OCI-M2 (cell line): ENCODE data around the gene TCP1.
"Not testable (repeated sequence)": the region's sequence is repeated elsewhere in the genome, so short reads cannot be mapped to it uniquely, and the experiment has no call there.

Source experiments
- DNase-seq: peaks from one replicate; lab custom pipeline; 2025; ENCODE audit not compliant: unreplicated experiment; lab: John Stamatoyannopoulos, UW

The TCP1 gene

DNA sequence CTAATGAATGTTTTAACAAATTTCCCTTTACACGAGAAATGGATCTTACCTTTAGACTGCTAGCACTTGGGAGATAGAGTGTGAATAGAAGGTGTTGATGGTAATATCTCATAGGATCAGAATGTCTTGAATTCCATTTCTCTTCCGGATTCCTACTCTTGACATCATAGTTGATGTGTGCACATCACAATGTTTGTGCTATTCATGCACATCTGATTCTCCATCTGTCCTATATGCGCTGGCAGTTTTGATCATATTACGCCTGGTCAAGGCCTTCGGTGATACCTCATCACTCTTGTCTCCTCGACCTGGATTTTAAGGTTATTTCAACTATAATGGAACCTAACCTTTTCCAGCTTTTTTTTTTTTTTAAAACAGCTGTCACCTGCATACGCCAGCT is 44.3 kb downstream of the TCP1 start:
- DNase-seq = no peak

- DNase-seq = no peak
Observed at GRCh38 chr6:159742165-159742564, 47.2 kb downstream of the TCP1 start.

DNA sequence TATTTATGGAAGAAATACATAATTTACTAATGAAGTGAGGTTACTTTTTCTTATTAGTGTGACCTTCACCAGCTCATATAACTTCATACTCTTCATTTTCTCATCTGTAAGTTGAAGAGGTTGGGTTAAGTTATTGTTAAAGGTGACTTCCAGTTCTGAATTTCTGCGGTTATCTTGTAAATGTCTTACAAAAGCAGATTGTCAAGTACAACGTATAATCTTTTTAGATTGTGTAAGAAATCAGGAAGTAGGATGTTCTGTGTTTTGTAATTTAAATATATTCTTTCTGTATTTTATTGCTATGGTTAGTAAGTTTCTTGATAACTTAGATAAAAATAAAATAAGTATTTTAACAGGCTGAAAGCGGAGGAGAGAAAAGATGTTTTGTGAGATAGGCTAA is 50.1 kb downstream of the TCP1 start:
- no peak for DNase-seq

DNA sequence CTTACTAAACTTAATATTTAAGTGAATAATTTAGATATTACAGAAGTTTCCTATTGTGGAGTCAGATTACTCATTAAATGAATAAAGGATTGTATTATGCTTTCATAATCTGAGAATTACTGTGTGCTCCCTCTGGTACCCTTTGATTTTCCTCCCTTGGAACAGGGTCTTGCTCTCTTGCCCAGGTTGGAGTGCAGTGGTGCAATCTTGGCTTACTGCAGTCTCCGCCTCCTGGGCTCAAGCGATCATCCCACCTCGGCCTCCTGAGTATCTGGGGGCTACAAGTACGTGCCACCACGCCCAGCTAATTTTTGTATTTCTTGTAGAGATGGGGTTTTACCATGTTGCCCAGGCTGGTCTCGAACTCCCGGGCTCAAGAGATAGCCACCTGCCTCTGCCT is 52.5 kb downstream of the TCP1 start:
- no peak for DNase-seq

DNA sequence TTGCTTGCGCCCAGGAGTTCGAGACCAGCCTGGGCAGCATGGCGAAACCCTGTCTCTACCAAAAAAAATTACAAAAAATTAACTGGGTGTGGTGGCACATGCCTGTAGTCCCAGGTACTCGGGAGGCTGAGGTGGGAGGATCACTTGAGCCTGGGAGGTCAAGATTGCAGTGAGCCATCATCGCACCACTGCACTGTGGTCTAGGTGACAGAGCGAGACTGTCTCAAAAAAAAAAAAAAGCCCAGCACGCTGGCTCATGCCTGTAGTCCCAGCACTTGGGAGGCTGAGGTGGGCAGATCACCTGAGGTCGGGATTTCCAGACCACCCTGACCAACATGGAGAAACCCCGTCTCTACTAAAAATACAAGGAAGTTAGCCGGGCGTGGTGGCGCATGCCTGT is 56.0 kb downstream of the TCP1 start:
- not testable (repeated sequence) for DNase-seq

DNA sequence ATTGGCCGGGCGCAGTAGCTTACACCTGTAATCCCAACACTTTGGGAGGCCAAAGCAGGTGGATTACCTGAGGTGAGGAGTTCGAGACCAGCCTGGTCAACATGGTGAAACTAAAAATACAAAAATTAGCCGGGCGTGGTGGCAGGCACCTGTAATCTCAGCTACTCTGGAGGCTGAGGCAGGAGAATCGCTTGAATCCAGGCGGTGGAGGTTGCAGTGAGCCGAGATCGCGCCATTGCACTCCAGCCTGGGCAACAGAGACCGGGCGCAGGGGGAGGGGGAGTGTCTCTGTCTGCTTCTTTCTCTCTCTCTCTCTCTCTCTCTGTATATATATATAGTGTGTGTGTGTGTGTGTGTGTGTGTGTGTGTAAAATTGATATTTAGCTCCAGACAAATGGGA is 56.9 kb downstream of the TCP1 start:
- not testable (repeated sequence) for DNase-seq

- DNase-seq = no peak
Observed at GRCh38 chr6:159730332-159730676, 59.1 kb downstream of the TCP1 start.

DNA sequence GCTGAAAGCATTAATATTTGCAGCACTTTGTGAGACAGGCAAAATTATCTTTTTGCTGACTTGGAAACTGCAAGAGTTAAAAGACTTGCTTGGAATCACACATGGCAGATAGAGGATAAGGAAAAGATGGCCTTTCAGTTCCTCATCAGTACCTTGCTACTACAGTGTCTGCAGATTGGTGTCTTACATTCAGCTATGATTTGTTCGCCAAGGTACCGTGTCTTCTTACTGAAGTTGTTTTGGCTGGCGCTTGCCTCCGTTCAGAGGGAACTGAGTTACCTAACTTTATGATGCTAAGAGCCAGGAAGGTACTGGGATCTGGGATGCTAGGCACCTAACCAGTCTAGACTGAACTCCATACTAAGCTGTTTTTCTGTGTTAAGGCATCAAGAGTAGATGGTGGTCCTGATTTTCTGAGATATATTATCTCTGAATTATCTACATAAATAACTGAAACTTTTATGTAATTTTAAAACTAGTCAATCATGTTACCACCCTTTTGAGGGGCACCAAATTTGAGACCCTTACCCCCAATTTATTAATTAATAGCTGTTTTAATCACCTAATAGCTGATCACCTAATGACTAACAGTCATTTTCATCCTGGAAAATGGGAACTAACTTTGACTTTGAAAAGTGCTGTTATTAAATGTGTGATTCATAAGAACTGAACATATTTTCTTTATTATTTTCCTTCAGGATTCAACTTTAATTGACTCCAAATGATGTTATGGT is 59.6 kb downstream of the TCP1 start:
- DNase-seq = no peak

DNA sequence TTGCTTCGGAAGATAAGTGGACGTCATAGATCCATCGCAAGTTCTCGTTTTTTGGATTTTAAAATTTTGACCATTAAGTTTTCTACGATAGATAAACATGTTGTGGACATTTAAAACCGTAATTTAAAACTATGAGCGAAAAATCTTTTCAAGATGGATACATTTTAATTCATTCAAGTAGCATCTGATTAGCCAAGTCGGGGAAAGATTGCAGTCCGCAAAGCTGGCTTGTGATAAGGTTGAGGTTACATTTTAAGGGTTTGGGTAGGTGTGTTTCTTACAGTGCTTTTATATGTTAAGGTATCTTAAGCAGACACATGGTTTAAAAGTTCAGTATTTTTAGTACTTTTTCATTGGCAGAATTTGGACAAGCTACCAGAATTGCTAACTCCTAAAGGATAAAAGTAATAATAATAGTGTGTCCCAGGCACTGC is 60.9 kb downstream of the TCP1 start:
- no peak for DNase-seq
